HepG2 (cell line): ENCODE data around the gene NPFFR1. TPM values are rescaled to one million over a fixed set of nuclear protein-coding genes. Genes with fewer than 3 reads are reported as not detected.

Experiments used
- CBX1 ChIP-seq: IDR thresholded peaks from one replicate; pipeline ENCODE4 v1.6.1; 2016; ENCODE audit warnings: antibody characterized with exemption, low read depth
- CC2D1A ChIP-seq: sonication (generic); formaldehyde crosslinking; IDR thresholded peaks from 2 replicates; pipeline ENCODE4 v1.8.1; 2023; ENCODE audit warnings: mild to moderate bottlenecking, missing genetic modification reagents
- HCFC1 ChIP-seq: fragments of 150-350 bp; IDR thresholded peaks from 2 replicates; pipeline ENCODE4 v1.6.1; 2014; ENCODE audit warnings: low read depth, low read length
- PAF1 ChIP-seq: IDR thresholded peaks from 2 replicates; pipeline ENCODE4 v1.6.1; 2016; ENCODE audit warnings: missing genetic modification reagents, missing compliant biosample characterization
- SIX4 ChIP-seq: sonication (generic); formaldehyde crosslinking; IDR thresholded peaks from 2 replicates; pipeline ENCODE4 v1.4.0; 2020; ENCODE audit warnings: missing genetic modification reagents
- TERF1 ChIP-seq: sonication (generic); formaldehyde crosslinking; IDR thresholded peaks from 2 replicates; pipeline ENCODE4 v1.8.0; 2022; ENCODE audit warnings: mild to moderate bottlenecking, missing genetic modification reagents, moderate library complexity
- WIZ ChIP-seq: sonication (generic); formaldehyde crosslinking; IDR thresholded peaks from 2 replicates; pipeline ENCODE4 v1.5.1; 2020; ENCODE audit warnings: mild to moderate bottlenecking, missing genetic modification reagents
- ZBTB21 ChIP-seq: sonication (generic); formaldehyde crosslinking; IDR thresholded peaks from 2 replicates; pipeline ENCODE4 v1.4.0; 2020; ENCODE audit warnings: missing genetic modification reagents
- ZNF18 ChIP-seq: sonication (generic); formaldehyde crosslinking; IDR thresholded peaks from 2 replicates; pipeline ENCODE4 v1.8.0; 2022; ENCODE audit warnings: mild to moderate bottlenecking, missing genetic modification reagents; ENCODE audit not compliant: insufficient replicate concordance
- ZNF274 ChIP-seq: sonication (generic); formaldehyde crosslinking; IDR thresholded peaks from 2 replicates; pipeline ENCODE4 v1.5.1; 2020; ENCODE audit warnings: mild to moderate bottlenecking, missing genetic modification reagents
- ZNF503 ChIP-seq: sonication (generic); formaldehyde crosslinking; IDR thresholded peaks from 2 replicates; pipeline ENCODE4 v1.4.0; 2020; ENCODE audit warnings: missing genetic modification reagents
- polyA plus RNA-seq, 8 experiments: library from polyadenylated mRNA; depleted of rRNA in 3 of 8; stranded (reverse) in 7 of 8; unstranded in 1 of 8; fragments of >200 nt; fragmentation: Illumina TruSeq in 4 of 8; extraction: Trizol in 4 of 8; gene quantifications; 2 replicates each; pipeline versions ENCODE4 v1.2.1 to v1.2.3, GENCODE V29; 2011 to 2016; ENCODE audit warnings: low read depth in 4 of 8, missing spikeins in 1 of 8, mixed read lengths in 1 of 8; ENCODE audit not compliant: insufficient read depth in 1 of 8
- total RNA-seq, 5 experiments: library from RNA; depleted of rRNA; stranded (reverse); fragments of >200 nt; fragmentation: Illumina TruSeq; extraction: Trizol; gene quantifications; 2 replicates each; pipeline ENCODE4 v1.2.3, GENCODE V29; 2016; ENCODE audit warnings: low read depth in 1 of 5

NPFFR1 gene
- total and polyA plus RNA-seq, 2 of the 13 experiments (the other 11 are each of a cell fraction or from before 2014, with no cell fraction given): under 0.01 TPM; not detected in 1

GRCh38 chr10:70295321-70295720 is 11.5 kb upstream of the NPFFR1 start (continued):
- TF ChIP-seq PAF1 (no peak), TERF1 (no peak), ZNF18 (CRISPR knock-in tag) (no peak), CBX1 (no peak), ZNF503 (CRISPR knock-in tag) (no peak), SIX4 (no peak), WIZ (no peak), CC2D1A (CRISPR knock-in tag) (no peak), HCFC1 (no peak), ZNF274 (no peak), ZBTB21 (no peak)
